Memory B cell (primary cell): ENCODE results near the gene CLIC4.
"Not testable (repeated sequence)": the region's sequence is repeated elsewhere in the genome, so short reads cannot be mapped to it uniquely, and the experiment has no call there.

Experiments
- ATAC-seq: fragments of 150-1000 bp; cut with Tn5 transposase; 2 replicates; pipeline ENCODE4 v1.10.0; 2021; ENCODE audit warnings: low read depth, mild to moderate bottlenecking, moderate library complexity
- DNase-seq, 2 donors: peaks; one replicate each; pipeline ENCODE4 v3.0.0; 2022; ENCODE audit warnings: low spot score in 2 of 2
- H3K27ac Mint-ChIP-seq: one replicate; pipeline ENCODE4 v1.8.0; 2022; ENCODE audit warnings: mild to moderate bottlenecking, moderate library complexity, mixed read lengths
- H3K27me3 Mint-ChIP-seq: one replicate; pipeline ENCODE4 v1.8.0; 2022; ENCODE audit warnings: mixed read lengths
- H3K36me3 Mint-ChIP-seq: one replicate; pipeline ENCODE4 v1.8.0; 2022; ENCODE audit warnings: mild to moderate bottlenecking, mixed read lengths
- H3K4me1 Mint-ChIP-seq: one replicate; pipeline ENCODE4 v1.8.0; 2022; ENCODE audit warnings: mixed read lengths
- H3K4me3 Mint-ChIP-seq: one replicate; pipeline ENCODE4 v1.8.0; 2022; ENCODE audit warnings: mild to moderate bottlenecking, moderate library complexity, mixed read lengths
- H3K9me3 Mint-ChIP-seq: one replicate; pipeline ENCODE4 v1.8.0; 2022; ENCODE audit warnings: mixed read lengths

Gene CLIC4

GRCh38 chr1:24765308-24765988 is 20.2 kb downstream of the CLIC4 start:
- DNase-seq, result no peak
- H3K27ac Mint-ChIP-seq, result no peak overlapping the region
- H3K4me3 Mint-ChIP-seq, result no peak overlapping the region
- ATAC-seq, result no peak
- no peaks in the 10 kb centered on the region for H3K36me3 Mint-ChIP-seq
- H3K4me1 Mint-ChIP-seq, result peaks cover 4% of the 10 kb centered on the region
- H3K9me3 Mint-ChIP-seq, result no peaks in the 10 kb centered on the region
- H3K27me3 Mint-ChIP-seq, result no peaks in the 10 kb centered on the region

GRCh38 chr1:24767351-24767750 is 22.1 kb downstream of the CLIC4 start:
- Mint-ChIP-seq H3K9me3 (no peaks in the 10 kb centered on the region), H3K36me3 (no peaks in the 10 kb centered on the region), H3K4me3 (no peak overlapping the region), H3K4me1 (peaks cover 10% of the 10 kb centered on the region), H3K27me3 (no peaks in the 10 kb centered on the region), H3K27ac (no peak overlapping the region)
- no peak for ATAC-seq
- DNase-seq, result no peak

- Mint-ChIP-seq H3K4me3 (no peak overlapping the region), H3K27me3 (no peaks in the 10 kb centered on the region), H3K36me3 (no peaks in the 10 kb centered on the region), H3K27ac (no peak overlapping the region), H3K4me1 (peaks cover 14% of the 10 kb centered on the region), H3K9me3 (no peaks in the 10 kb centered on the region)
- DNase-seq (no peak), ATAC-seq (no peak)
Observed at GRCh38 chr1:24768873-24769605, 23.8 kb downstream of the CLIC4 start.

- H3K27me3 Mint-ChIP-seq, result no peaks in the 10 kb centered on the region
- no peaks in the 10 kb centered on the region for H3K9me3 Mint-ChIP-seq
- no peak for DNase-seq
- peak overlapping the region; percentile 80 for H3K27ac Mint-ChIP-seq
- H3K4me1 Mint-ChIP-seq, result peaks cover 14% of the 10 kb centered on the region
- H3K4me3 Mint-ChIP-seq, result no peak overlapping the region
- ATAC-seq, result no peak
- H3K36me3 Mint-ChIP-seq, result no peaks in the 10 kb centered on the region
Observed at GRCh38 chr1:24769656-24770651, 24.7 kb downstream of the CLIC4 start.

GRCh38 chr1:24770881-24771280 is 25.6 kb downstream of the CLIC4 start:
- H3K4me1 Mint-ChIP-seq, result peaks cover 19% of the 10 kb centered on the region
- DNase-seq (no peak), ATAC-seq (no peak)
- no peak overlapping the region for H3K4me3 Mint-ChIP-seq
- peaks cover 2% of the 10 kb centered on the region for H3K36me3 Mint-ChIP-seq
- H3K27me3 Mint-ChIP-seq, result no peaks in the 10 kb centered on the region
- peak overlapping the region; percentile 80 for H3K27ac Mint-ChIP-seq
- no peaks in the 10 kb centered on the region for H3K9me3 Mint-ChIP-seq

- Mint-ChIP-seq H3K4me1 (peaks cover 22% of the 10 kb centered on the region), H3K4me3 (no peak overlapping the region), H3K36me3 (peaks cover 2% of the 10 kb centered on the region), H3K27ac (no peak overlapping the region), H3K9me3 (no peaks in the 10 kb centered on the region), H3K27me3 (no peaks in the 10 kb centered on the region)
- DNase-seq, result no peak
- no peak for ATAC-seq
Observed at GRCh38 chr1:24771574-24771973, 26.3 kb downstream of the CLIC4 start.

- Mint-ChIP-seq H3K36me3 (peaks cover 2% of the 10 kb centered on the region), H3K27ac (no peak overlapping the region), H3K9me3 (no peaks in the 10 kb centered on the region), H3K27me3 (no peaks in the 10 kb centered on the region), H3K4me3 (no peak overlapping the region), H3K4me1 (peaks cover 29% of the 10 kb centered on the region)
- ATAC-seq (no peak), DNase-seq (no peak)
Observed at GRCh38 chr1:24773618-24774017, 28.4 kb downstream of the CLIC4 start.

- peaks cover 5% of the 10 kb centered on the region for H3K36me3 Mint-ChIP-seq
- no peaks in the 10 kb centered on the region for H3K9me3 Mint-ChIP-seq
- H3K4me1 Mint-ChIP-seq, result peaks cover 34% of the 10 kb centered on the region
- H3K4me3 Mint-ChIP-seq, result no peak overlapping the region
- DNase-seq, result no peak
- no peak for ATAC-seq
- no peaks in the 10 kb centered on the region for H3K27me3 Mint-ChIP-seq
- no peak overlapping the region for H3K27ac Mint-ChIP-seq
Observed at GRCh38 chr1:24775348-24775747, 30.1 kb downstream of the CLIC4 start.

- Mint-ChIP-seq H3K27ac (peak overlapping the region; percentile 45), H3K9me3 (no peaks in the 10 kb centered on the region), H3K4me3 (no peak overlapping the region), H3K27me3 (no peaks in the 10 kb centered on the region), H3K36me3 (peaks cover 7% of the 10 kb centered on the region), H3K4me1 (peaks cover 32% of the 10 kb centered on the region)
- DNase-seq (no peak), ATAC-seq (no peak)
Observed at GRCh38 chr1:24775916-24776315, 30.7 kb downstream of the CLIC4 start.

- DNase-seq (no peak), ATAC-seq (no peak)
- Mint-ChIP-seq H3K9me3 (no peaks in the 10 kb centered on the region), H3K27ac (peak overlapping the region; percentile 42), H3K36me3 (peaks cover 9% of the 10 kb centered on the region), H3K4me1 (peaks cover 34% of the 10 kb centered on the region), H3K27me3 (no peaks in the 10 kb centered on the region), H3K4me3 (no peak overlapping the region)
Observed at GRCh38 chr1:24776821-24777220, 31.6 kb downstream of the CLIC4 start.

- Mint-ChIP-seq H3K27ac (no peak overlapping the region), H3K36me3 (peaks cover 11% of the 10 kb centered on the region), H3K4me3 (no peak overlapping the region), H3K4me1 (peaks cover 33% of the 10 kb centered on the region), H3K9me3 (no peaks in the 10 kb centered on the region), H3K27me3 (no peaks in the 10 kb centered on the region)
- no peak for ATAC-seq
- no peak for DNase-seq
Observed at GRCh38 chr1:24778141-24778540, 32.9 kb downstream of the CLIC4 start.

- H3K9me3 Mint-ChIP-seq, ATAC-seq, H3K27ac Mint-ChIP-seq, H3K4me3 Mint-ChIP-seq, H3K27me3 Mint-ChIP-seq, DNase-seq: not testable (repeated sequence)
- peaks cover 11% of the 10 kb centered on the region for H3K36me3 Mint-ChIP-seq
- peaks cover 34% of the 10 kb centered on the region for H3K4me1 Mint-ChIP-seq
Observed at GRCh38 chr1:24779199-24779598, 34.0 kb downstream of the CLIC4 start.

GRCh38 chr1:24779689-24780464 is 34.6 kb downstream of the CLIC4 start:
- Mint-ChIP-seq H3K4me1 (peaks cover 36% of the 10 kb centered on the region), H3K9me3 (no peaks in the 10 kb centered on the region), H3K36me3 (peaks cover 11% of the 10 kb centered on the region), H3K27me3 (no peaks in the 10 kb centered on the region), H3K27ac (peak overlapping the region; percentile 13), H3K4me3 (no peak overlapping the region)
- ATAC-seq, result no peak
- no peak for DNase-seq
